Gastroesophageal sphincter (tissue), 4 donors: ENCODE data around the gene ABCA7. TPM values are rescaled to one million over a fixed set of nuclear protein-coding genes. Genes with fewer than 3 reads are reported as not detected.

Source experiments
- ATAC-seq: fragments of 150-250 bp; one replicate; pipeline ENCODE4 v1.9.1; 2016; ENCODE audit warnings: mild to moderate bottlenecking, moderate library complexity
- H3K27ac ChIP-seq, 4 donors: fragments of 200-600 bp; sonication (generic) in 3 of 4; 1 replicate in 3 of 4; 2 replicates in 1 of 4; pipeline ENCODE4 v1.5.1; 2016 to 2019
- H3K27me3 ChIP-seq: fragments of 200-600 bp; sonication (generic); one replicate; pipeline ENCODE4 v1.5.1; 2019
- H3K36me3 ChIP-seq, 2 donors: fragments of 200-600 bp; sonication (generic); one replicate each; pipeline ENCODE4 v1.5.1; 2019; ENCODE audit warnings: control low read depth in 1 of 2
- H3K4me1 ChIP-seq, 3 donors: fragments of 200-600 bp; sonication (generic); 1 replicate in 2 of 3; 2 replicates in 1 of 3; pipeline ENCODE4 v1.5.1; 2016 to 2019; ENCODE audit warnings: control low read depth in 2 of 3
- H3K4me3 ChIP-seq, 2 donors: fragments of 200-600 bp; sonication (generic); one replicate each; pipeline ENCODE4 v1.5.1; 2019; ENCODE audit warnings: mild to moderate bottlenecking in 1 of 2, moderate library complexity in 1 of 2
- H3K9me3 ChIP-seq, 3 donors: fragments of 200-600 bp; sonication (generic); one replicate each; pipeline ENCODE4 v1.5.1; 2017 to 2019; ENCODE audit warnings: control low read depth in 2 of 3
- CTCF ChIP-seq, 4 experiments: fragments of 200-600 bp in 2 of 4; fragments of 450-650 bp in 2 of 4; sonication (generic) in 1 of 4; IDR thresholded peaks; one replicate each; pipeline ENCODE4 v1.5.1; 2017 to 2019; ENCODE audit warnings: antibody characterized with exemption in 4 of 4, mild to moderate bottlenecking in 2 of 4, moderate library complexity in 2 of 4
- EP300 ChIP-seq: sonication (generic); formaldehyde crosslinking; IDR thresholded peaks from one replicate; pipeline ENCODE4 v1.6.1; 2017; ENCODE audit warnings: antibody characterized with exemption, mild to moderate bottlenecking
- POLR2A ChIP-seq, 2 donors: fragments of 450-650 bp; IDR thresholded peaks; one replicate each; pipeline ENCODE4 v1.6.1; 2017; ENCODE audit warnings: antibody characterized with exemption in 2 of 2, mild to moderate bottlenecking in 2 of 2, moderate library complexity in 1 of 2
- POLR2AphosphoS5 ChIP-seq: sonication (generic); formaldehyde crosslinking; IDR thresholded peaks from one replicate; pipeline ENCODE4 v1.6.1; 2017; ENCODE audit warnings: antibody characterized with exemption
- WGBS, 2 donors: methylation state at CpG; one replicate each; pipeline ENCODE4 v1.1.5; 2018; ENCODE audit warnings: low coverage in 1 of 2; 5-methylcytosine and 5-hydroxymethylcytosine counted together
- total RNA-seq, 4 donors: library from RNA; depleted of rRNA; stranded (reverse); fragments of >200 nt; gene quantifications; one replicate each; pipeline ENCODE4 v1.1.0, GENCODE V29; 2016

The ABCA7 gene
- total RNA-seq, 4 donors from 2014 or later = 3.9 to 14.3 (median 6.4) TPM

DNA sequence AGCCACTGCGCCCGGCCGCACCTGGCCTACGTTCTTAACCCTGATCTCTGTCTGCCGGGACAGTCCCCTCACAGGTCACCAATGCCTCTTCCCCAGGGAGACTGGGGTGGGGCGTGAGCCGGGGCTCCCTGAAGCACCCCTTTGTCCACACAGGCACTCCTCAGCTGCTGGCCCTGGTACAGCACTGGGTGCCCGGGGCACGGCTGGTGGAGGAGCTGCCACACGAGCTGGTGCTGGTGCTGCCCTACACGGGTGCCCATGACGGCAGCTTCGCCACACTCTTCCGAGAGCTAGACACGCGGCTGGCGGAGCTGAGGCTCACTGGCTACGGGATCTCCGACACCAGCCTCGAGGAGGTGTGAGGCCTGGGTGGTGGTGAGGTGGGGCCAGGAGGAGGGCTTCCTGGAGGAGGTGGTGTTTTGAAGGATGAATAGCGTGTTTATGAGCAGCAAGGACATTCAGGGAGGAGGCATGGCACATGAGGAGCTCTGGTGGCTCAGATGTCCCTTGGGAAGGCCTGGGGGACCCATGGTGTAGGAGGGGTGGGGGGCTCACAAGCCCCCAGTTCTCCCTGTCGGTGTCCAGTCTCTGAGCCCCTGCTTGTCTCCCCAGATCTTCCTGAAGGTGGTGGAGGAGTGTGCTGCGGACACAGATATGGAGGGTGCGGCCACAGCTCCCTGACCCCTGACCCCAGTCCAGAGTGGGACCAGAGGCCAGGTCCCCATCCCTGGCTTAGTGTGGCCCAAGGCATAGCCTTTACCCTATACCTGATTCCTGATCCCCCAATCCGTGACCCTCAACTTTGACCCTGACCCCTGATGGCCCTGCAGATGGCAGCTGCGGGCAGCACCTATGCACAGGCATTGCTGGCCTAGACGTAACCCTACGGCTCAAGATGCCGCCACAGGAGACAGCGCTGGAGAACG lies 13.5 kb downstream of the ABCA7 start:
- Histone ChIP-seq H3K27me3 (no peaks in the 10 kb centered on the region), H3K4me1 (no peaks in the 10 kb centered on the region), H3K9me3 (peaks cover 0 to 39% (median 0%) of the 10 kb centered on the region in 3 donors), H3K27ac (no peak overlapping the region), H3K36me3 (peaks cover 0 to 37% of the 10 kb centered on the region in 2 donors), H3K4me3 (no peak overlapping the region)
- no peak for TF ChIP-seq POLR2AphosphoS5
- no peak for TF ChIP-seq POLR2A (IDR thresholded peaks at IDR 0.05)
- TF ChIP-seq CTCF (IDR thresholded peaks at IDR 0.05) = no peak
- no peak for TF ChIP-seq EP300
- WGBS, 2 donors = 83 to 86% methylated on average over 1 to 4 of the region's 31 CpGs
- no peak for ATAC-seq

- no peak for ATAC-seq
Measured at GRCh38 chr19:1054102-1055027, 14.5 kb downstream of the ABCA7 start.

DNA sequence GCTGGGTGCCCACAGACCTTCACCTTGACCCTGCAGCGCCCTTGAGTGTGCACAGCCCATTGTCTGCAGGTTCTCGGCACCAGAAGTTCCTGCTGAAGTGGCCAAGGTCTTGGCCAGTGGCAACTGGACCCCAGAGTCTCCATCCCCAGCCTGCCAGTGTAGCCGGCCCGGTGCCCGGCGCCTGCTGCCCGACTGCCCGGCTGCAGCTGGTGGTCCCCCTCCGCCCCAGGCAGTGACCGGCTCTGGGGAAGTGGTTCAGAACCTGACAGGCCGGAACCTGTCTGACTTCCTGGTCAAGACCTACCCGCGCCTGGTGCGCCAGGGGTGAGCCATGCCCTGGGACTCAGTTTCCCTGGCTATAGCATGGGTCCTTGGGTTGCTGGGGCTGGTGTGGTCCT lies 15.1 kb downstream of the ABCA7 start:
- WGBS, 2 donors = 100% methylated on average over 6 of the region's 14 CpGs; no CpG with 5 or more reads in 1 of the 2 donors
- H3K27me3 ChIP-seq = no peaks in the 10 kb centered on the region
- peaks cover 0 to 54% (median 0%) of the 10 kb centered on the region in 3 donors for H3K9me3 ChIP-seq
- H3K36me3 ChIP-seq = peaks cover 0 to 44% of the 10 kb centered on the region in 2 donors
- H3K4me1 ChIP-seq = no peaks in the 10 kb centered on the region
- TF ChIP-seq POLR2AphosphoS5 = no peak
- TF ChIP-seq EP300 = no peak
- TF ChIP-seq POLR2A (IDR thresholded peaks at IDR 0.05) = no peak
- TF ChIP-seq CTCF (IDR thresholded peaks at IDR 0.05) = no peak
- no peak overlapping the region for H3K4me3 ChIP-seq
- no peak for ATAC-seq
- H3K27ac ChIP-seq = no peak overlapping the region

More at GRCh38 chr19:1054102-1055027, 14.5 kb downstream of the ABCA7 start:
- TF ChIP-seq CTCF (IDR thresholded peaks at IDR 0.05) (no peak), POLR2A (IDR thresholded peaks at IDR 0.05) (no peak), EP300 (no peak), POLR2AphosphoS5 (no peak)
- Histone ChIP-seq H3K4me1 (no peaks in the 10 kb centered on the region), H3K27me3 (no peaks in the 10 kb centered on the region), H3K27ac (no peak overlapping the region), H3K9me3 (peaks cover 0 to 48% (median 0%) of the 10 kb centered on the region in 3 donors), H3K4me3 (no peak overlapping the region), H3K36me3 (peaks cover 0 to 44% of the 10 kb centered on the region in 2 donors)
- 93 to 100% methylated on average over 1 to 5 of the region's 28 CpGs for WGBS, 2 donors

DNA sequence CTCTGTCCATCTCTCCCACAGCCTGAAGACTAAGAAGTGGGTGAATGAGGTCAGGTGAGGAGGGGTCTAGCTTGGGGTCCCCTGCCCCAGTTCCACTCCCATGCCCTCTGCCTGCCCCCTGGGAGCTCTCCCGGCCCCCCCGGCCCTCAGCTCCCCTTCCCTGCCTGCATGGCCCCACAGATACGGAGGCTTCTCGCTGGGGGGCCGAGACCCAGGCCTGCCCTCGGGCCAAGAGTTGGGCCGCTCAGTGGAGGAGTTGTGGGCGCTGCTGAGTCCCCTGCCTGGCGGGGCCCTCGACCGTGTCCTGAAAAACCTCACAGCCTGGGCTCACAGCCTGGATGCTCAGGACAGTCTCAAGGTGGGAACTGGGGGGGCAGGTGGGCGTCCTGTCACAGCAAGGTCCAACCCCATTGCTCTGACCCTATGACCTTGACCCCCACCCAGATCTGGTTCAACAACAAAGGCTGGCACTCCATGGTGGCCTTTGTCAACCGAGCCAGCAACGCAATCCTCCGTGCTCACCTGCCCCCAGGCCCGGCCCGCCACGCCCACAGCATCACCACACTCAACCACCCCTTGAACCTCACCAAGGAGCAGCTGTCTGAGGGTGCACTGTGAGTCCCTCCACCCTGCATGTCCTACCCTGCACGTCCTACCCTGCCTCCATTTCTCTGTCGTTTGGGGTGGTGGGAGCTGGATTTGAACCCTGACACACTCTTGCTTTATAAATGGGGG lies 16.1 kb downstream of the ABCA7 start:
- WGBS, 2 donors = 97% methylated on average over 5 of the region's 20 CpGs; no CpG with 5 or more reads in 1 of the 2 donors
- H3K4me1 ChIP-seq = no peaks in the 10 kb centered on the region
- H3K4me3 ChIP-seq = no peak overlapping the region
- H3K27ac ChIP-seq = no peak overlapping the region
- no peak for ATAC-seq
- H3K27me3 ChIP-seq = no peaks in the 10 kb centered on the region
- TF ChIP-seq EP300 (no peak), POLR2AphosphoS5 (no peak), CTCF (IDR thresholded peaks at IDR 0.05) (no peak), POLR2A (IDR thresholded peaks at IDR 0.05) (no peak)
- H3K9me3 ChIP-seq = peaks cover 0 to 55% (median 0%) of the 10 kb centered on the region in 3 donors
- peaks cover 0 to 44% of the 10 kb centered on the region in 2 donors for H3K36me3 ChIP-seq
